ENCODE measurements around the gene NDUFAF8.

The NDUFAF8 gene

DNA sequence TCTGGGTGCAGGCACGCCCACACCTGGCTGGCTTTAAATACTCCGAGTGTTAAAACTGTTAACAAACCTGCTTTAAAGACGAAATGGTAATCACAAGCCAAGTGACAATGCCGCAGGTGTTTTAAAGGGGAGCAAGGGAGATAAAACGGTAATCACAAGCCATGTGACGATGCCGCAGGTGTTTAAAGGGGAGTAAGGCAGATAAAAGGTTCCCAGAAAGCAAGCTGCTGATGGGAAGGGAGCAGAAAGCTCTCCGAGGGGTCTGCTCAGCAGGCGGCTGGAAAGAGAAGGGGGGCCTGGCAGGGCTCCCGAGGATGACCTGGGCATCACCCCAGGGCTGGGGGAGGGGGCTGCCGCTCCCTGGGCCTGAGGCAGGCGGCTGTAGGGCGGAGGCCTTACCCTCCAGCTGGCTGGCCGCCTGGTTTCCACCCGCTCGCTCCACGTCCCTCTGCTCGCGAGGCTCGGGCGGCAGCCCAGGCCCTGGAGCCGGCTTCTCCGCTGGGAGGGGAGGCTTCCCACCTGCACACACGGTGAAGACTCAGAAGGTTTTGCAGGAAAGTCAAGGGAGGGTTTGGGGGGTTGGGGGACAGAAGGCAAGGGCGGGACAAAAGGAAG lies 12.1 kb downstream of the NDUFAF8 start:
- Histone ChIP-seq H4K20me1 (ENCODE audit: control insufficient read depth, insufficient read depth, low read depth, low read length) (0 out of 2 replicates have a peak, but pooled peaks cover 4% of the 10 kb centered on the region), H3K27ac (ENCODE audit: low read depth, low read length) (peak overlapping the region; percentile 83), H3K9me3 (ENCODE audit: control insufficient read depth, insufficient read depth, low read length) (peaks cover 6% of the 10 kb centered on the region), H3K4me3 (ENCODE audit: low read length) (peak overlapping the region; percentile 49), H3K4me1 (ENCODE audit: control insufficient read depth, low read length) (peaks cover 39% of the 10 kb centered on the region), H3K4me2 (ENCODE audit: low read length) (peak overlapping the region; percentile 81), H3K79me2 (ENCODE audit: control insufficient read depth, low read length) (peaks cover 3% of the 10 kb centered on the region; the same call in 1 of the 2 replicates), H3K9me2 (replicated peaks; ENCODE audit: control insufficient read depth, low read length) (no peaks in the 10 kb centered on the region), H3F3A (ENCODE audit: control insufficient read depth, insufficient read depth) (peaks cover 7% of the 10 kb centered on the region), H3K27me3 (ENCODE audit: control insufficient read depth, low read length) (no peaks in the 10 kb centered on the region), H3K36me3 (ENCODE audit: control insufficient read depth, low read length) (peaks cover 31% of the 10 kb centered on the region)
- TF ChIP-seq, protein P1, sequence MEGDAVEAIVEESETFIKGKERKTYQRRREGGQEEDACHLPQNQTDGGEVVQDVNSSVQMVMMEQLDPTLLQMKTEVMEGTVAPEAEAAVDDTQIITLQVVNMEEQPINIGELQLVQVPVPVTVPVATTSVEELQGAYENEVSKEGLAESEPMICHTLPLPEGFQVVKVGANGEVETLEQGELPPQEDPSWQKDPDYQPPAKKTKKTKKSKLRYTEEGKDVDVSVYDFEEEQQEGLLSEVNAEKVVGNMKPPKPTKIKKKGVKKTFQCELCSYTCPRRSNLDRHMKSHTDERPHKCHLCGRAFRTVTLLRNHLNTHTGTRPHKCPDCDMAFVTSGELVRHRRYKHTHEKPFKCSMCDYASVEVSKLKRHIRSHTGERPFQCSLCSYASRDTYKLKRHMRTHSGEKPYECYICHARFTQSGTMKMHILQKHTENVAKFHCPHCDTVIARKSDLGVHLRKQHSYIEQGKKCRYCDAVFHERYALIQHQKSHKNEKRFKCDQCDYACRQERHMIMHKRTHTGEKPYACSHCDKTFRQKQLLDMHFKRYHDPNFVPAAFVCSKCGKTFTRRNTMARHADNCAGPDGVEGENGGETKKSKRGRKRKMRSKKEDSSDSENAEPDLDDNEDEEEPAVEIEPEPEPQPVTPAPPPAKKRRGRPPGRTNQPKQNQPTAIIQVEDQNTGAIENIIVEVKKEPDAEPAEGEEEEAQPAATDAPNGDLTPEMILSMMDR (IDR thresholded peaks at IDR 0.05; ENCODE audit: low read depth, low read length, poor library complexity, severe bottlenecking) = no peak
- TF ChIP-seq EZH2phosphoT487 (IDR thresholded peaks at IDR 0.05; ENCODE audit: borderline replicate concordance, low read length) = no peak

DNA sequence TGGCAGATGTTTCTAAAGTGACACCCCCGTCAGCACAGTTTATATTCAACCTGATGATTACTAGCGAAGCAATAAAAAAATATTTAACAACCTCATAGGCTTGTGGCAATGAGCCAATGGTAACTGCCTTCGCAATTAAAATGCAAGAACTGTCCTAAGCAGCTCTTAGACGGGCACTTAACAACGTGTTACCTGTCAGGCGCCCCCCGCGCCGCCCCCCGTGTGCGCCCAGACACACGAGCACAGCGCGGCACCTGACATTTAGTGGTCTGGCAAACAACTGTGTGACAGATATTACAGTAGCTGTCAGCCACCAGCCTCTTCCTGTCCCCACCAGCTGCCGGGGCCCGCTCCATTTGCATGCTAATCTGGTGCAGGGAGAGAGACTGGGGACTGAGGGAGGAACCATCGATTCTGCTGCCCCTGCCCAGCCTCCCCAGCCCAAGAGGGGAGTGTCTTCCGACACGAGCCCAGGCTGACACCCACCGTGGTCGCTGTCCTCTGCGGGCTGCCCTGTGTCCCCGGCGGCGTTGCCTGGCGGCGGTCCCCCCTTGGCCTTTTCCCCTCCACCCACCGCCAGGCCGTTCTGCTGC lies 12.7 kb downstream of the NDUFAF8 start:
- Histone ChIP-seq H3K9me2 (replicated peaks; ENCODE audit: control insufficient read depth, low read length) (no peaks in the 10 kb centered on the region), H3K4me2 (ENCODE audit: low read length) (peak overlapping the region; percentile 81), H4K20me1 (ENCODE audit: control insufficient read depth, insufficient read depth, low read depth, low read length) (0 out of 2 replicates have a peak, but pooled peaks cover 4% of the 10 kb centered on the region), H3K9me3 (ENCODE audit: control insufficient read depth, insufficient read depth, low read length) (peaks cover 6% of the 10 kb centered on the region), H3K27me3 (ENCODE audit: control insufficient read depth, low read length) (no peaks in the 10 kb centered on the region), H3K79me2 (ENCODE audit: control insufficient read depth, low read length) (peaks cover 3% of the 10 kb centered on the region; the same call in 1 of the 2 replicates), H3K4me3 (ENCODE audit: low read length) (peak overlapping the region; percentile 49), H3K36me3 (ENCODE audit: control insufficient read depth, low read length) (peaks cover 31% of the 10 kb centered on the region), H3K4me1 (ENCODE audit: control insufficient read depth, low read length) (peaks cover 39% of the 10 kb centered on the region), H3K27ac (ENCODE audit: low read depth, low read length) (peak overlapping the region; percentile 83), H3F3A (ENCODE audit: control insufficient read depth, insufficient read depth) (peaks cover 7% of the 10 kb centered on the region)
- TF ChIP-seq EZH2phosphoT487 (IDR thresholded peaks at IDR 0.05; ENCODE audit: borderline replicate concordance, low read length) = no peak
- TF ChIP-seq, protein P1 (IDR thresholded peaks at IDR 0.05; ENCODE audit: low read depth, low read length, poor library complexity, severe bottlenecking) = no peak

DNA sequence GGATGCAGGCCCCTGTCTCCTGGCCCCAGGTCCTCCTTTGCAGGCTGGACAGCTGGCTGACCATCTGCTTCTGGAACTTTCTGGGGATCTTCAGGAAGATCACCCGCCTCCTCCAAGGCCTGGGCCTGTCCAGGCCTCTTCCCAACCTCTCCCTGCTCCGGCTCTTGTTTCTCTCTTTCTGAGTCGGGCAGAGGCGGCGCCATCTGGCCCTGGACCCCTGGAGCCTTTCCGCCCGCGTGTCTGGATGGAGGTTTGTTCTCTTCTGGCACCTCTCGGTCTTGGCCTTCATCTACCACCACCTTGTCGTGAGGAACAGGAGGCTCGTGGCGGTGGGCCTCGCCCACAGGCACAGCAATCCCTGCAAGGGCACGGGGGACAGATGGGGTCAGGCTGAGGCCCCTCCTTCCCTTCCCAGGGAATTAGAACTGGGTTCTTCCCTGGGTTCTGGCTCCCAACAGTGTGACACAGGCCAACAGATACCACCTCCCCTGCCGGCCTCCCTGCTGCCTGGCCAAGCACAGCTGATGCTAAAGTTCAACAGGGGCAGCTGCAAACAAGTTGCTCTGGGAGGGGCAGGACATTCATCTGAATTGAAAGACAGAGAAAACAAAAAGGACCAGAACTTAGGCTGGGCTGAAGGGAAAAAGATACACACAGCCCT lies 13.3 kb downstream of the NDUFAF8 start:
- Histone ChIP-seq H3F3A (ENCODE audit: control insufficient read depth, insufficient read depth) (peaks cover 7% of the 10 kb centered on the region), H3K9me3 (ENCODE audit: control insufficient read depth, insufficient read depth, low read length) (peaks cover 6% of the 10 kb centered on the region), H4K20me1 (ENCODE audit: control insufficient read depth, insufficient read depth, low read depth, low read length) (0 out of 2 replicates have a peak, but pooled peaks cover 4% of the 10 kb centered on the region), H3K4me3 (ENCODE audit: low read length) (peak overlapping the region; percentile 49), H3K36me3 (ENCODE audit: control insufficient read depth, low read length) (peaks cover 31% of the 10 kb centered on the region), H3K4me2 (ENCODE audit: low read length) (peak overlapping the region; percentile 81), H3K79me2 (ENCODE audit: control insufficient read depth, low read length) (peaks cover 3% of the 10 kb centered on the region; the same call in 1 of the 2 replicates), H3K9me2 (replicated peaks; ENCODE audit: control insufficient read depth, low read length) (no peaks in the 10 kb centered on the region), H3K27ac (ENCODE audit: low read depth, low read length) (peak overlapping the region; percentile 83), H3K27me3 (ENCODE audit: control insufficient read depth, low read length) (no peaks in the 10 kb centered on the region), H3K4me1 (ENCODE audit: control insufficient read depth, low read length) (peaks cover 39% of the 10 kb centered on the region)
- TF ChIP-seq, protein P1 (IDR thresholded peaks at IDR 0.05; ENCODE audit: low read depth, low read length, poor library complexity, severe bottlenecking) = no peak
- no peak for TF ChIP-seq EZH2phosphoT487 (IDR thresholded peaks at IDR 0.05; ENCODE audit: borderline replicate concordance, low read length)

Measured in DOHH2 (cell line).